ENCODE data around the gene TMC6. TPM values are rescaled to one million over a fixed set of nuclear protein-coding genes. Genes with fewer than 3 reads are reported as not detected.

The TMC6 gene
- total RNA-seq, 1 experiment from 2014 or later, result 116 TPM

DNA sequence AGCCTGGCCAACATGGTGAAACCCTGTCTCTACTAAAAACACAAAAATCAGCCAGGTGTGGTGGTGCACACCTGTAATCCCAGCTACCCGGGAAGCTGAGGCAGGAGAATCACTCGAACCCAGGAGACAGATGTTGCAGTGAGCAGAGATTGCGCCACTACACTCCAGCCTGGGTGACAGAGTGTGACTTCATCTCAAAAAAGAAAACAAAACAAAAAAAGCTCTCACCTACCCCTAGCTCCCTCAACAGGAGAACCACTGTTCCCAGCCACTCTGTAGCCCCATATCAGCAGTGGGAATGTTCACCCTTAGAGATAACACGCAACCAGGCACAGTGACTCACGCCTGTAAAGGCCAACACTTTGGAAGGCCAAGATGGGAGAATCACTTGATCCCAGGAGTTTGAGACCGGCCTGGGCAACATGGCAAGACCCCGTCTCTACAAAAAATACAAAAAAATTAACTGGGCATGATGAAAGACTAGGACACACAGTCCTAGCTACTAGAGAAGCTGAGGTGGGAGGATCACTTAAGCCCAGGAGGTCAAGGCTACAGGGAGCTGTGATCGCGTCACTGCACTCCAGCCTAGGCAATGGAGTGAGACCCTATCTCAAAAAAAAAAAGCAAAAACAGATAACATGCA, 7.4 kb upstream of the TMC6 start:
- no TSS peak for BruUV-seq (replicated peaks)
- Mint-ChIP-seq H3K36me3 (ENCODE audit: insufficient read depth, unreplicated experiment) (peaks cover 34% of the 10 kb centered on the region), H3K4me3 (ENCODE audit: low read depth, unreplicated experiment) (no peak overlapping the region), H3K9me3 (ENCODE audit: low read depth, unreplicated experiment) (no peaks in the 10 kb centered on the region), H3K27me3 (ENCODE audit: unreplicated experiment) (no peaks in the 10 kb centered on the region), H3K4me1 (ENCODE audit: low read depth, unreplicated experiment) (peaks cover 48% of the 10 kb centered on the region), H3K27ac (ENCODE audit: unreplicated experiment) (no peak overlapping the region)
- intact Hi-C loops (cut with micrococcal nuclease; ENCODE audit: unreplicated experiment), result no loop called here
- TF ChIP-seq, protein P1, sequence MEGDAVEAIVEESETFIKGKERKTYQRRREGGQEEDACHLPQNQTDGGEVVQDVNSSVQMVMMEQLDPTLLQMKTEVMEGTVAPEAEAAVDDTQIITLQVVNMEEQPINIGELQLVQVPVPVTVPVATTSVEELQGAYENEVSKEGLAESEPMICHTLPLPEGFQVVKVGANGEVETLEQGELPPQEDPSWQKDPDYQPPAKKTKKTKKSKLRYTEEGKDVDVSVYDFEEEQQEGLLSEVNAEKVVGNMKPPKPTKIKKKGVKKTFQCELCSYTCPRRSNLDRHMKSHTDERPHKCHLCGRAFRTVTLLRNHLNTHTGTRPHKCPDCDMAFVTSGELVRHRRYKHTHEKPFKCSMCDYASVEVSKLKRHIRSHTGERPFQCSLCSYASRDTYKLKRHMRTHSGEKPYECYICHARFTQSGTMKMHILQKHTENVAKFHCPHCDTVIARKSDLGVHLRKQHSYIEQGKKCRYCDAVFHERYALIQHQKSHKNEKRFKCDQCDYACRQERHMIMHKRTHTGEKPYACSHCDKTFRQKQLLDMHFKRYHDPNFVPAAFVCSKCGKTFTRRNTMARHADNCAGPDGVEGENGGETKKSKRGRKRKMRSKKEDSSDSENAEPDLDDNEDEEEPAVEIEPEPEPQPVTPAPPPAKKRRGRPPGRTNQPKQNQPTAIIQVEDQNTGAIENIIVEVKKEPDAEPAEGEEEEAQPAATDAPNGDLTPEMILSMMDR (IDR thresholded peaks at IDR 0.05; ENCODE audit: unreplicated experiment), result no peak
- DNase-seq, result no peak
- CTCF ChIA-PET, result interaction anchor here (0.6 to 1.5 kb wide), 3 partner anchors 9 to 203 kb away, joined by 3 to 8 read pairs (median 4); no protein-coding TSS in a partner anchor

DNA sequence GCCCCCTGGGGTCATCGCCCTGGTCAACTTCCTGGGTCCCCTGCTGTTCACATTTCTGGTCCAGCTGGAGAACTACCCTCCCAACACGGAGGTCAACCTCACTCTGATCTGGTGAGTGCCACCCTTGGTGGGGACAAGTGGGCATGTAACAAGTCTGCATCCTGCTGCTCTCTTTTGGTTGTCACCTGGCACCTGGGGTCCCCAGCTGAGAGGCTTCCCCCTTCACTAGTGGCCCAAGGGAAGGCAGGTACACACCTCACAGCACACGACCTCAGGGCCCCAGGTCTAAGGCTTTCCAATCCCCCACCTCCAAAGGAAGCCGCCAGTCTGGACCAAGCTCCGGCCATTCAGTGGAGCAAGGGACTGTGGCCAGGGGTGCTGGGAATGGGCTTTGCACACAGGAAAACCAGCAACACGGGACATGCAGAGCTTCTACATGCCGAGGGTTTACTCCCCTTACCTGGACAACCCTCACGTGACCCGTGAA, 6.4 kb upstream of the TMC6 start:
- CTCF ChIA-PET, result interaction anchor here (1.5 kb wide), 2 partner anchors 10 to 34 kb away, joined by 3 to 4 read pairs; no protein-coding TSS in a partner anchor
- H3K4me1 Mint-ChIP-seq (ENCODE audit: low read depth, unreplicated experiment), result peaks cover 49% of the 10 kb centered on the region
- H3K4me3 Mint-ChIP-seq (ENCODE audit: low read depth, unreplicated experiment), result no peak overlapping the region
- no TSS peak for BruUV-seq (replicated peaks)
- intact Hi-C loops (cut with micrococcal nuclease; ENCODE audit: unreplicated experiment), result no loop called here
- no peak for DNase-seq
- H3K36me3 Mint-ChIP-seq (ENCODE audit: insufficient read depth, unreplicated experiment), result peaks cover 28% of the 10 kb centered on the region
- no peaks in the 10 kb centered on the region for H3K9me3 Mint-ChIP-seq (ENCODE audit: low read depth, unreplicated experiment)
- TF ChIP-seq, protein P1 (IDR thresholded peaks at IDR 0.05; ENCODE audit: unreplicated experiment), result no peak
- no peak overlapping the region for H3K27ac Mint-ChIP-seq (ENCODE audit: unreplicated experiment)
- no peaks in the 10 kb centered on the region for H3K27me3 Mint-ChIP-seq (ENCODE audit: unreplicated experiment)

DNA sequence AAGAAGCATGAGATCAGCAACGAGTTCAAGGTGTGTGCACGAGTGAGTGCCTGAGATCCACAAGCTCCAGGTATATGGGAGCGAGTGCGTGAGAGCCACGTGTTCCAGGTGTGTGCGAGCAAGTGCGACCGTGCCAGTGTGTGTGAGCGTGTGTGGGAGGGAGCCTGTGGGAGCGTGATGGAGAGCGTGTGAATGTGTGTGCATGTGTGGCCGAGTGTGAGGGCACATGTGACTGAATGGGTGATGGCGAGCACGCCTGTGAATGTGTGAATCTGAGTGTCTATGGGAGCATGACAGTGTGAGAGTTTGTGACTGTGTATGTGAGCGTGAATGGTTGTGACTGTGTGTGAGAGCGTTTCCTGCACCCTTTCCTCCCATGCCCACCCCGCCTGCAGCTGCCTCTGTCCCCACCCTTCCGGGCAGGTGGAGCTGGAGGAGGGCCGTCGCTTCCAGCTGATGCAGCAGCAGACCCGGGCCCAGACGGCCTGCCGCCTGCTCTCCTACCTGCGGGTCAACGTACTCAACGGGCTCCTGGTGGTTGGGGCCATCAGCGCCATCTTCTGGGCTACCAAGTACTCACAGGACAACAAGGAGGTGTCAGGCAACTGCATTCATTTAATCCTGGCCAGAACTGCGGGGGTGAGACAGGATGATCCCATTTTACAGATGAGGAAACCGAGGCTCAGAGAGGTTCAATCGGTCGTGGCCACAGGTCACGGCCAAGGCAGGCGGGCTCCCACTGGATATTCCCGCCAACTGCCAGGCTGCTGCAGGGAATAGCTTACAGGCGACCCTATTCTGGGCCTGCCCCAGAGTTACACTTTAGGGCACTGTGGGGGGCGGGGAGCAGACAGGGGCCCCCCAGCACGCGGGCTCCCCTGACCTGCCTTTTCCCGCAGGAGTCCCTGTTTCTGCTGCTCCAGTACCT, 5.7 kb upstream of the TMC6 start:
- H3K27ac Mint-ChIP-seq (ENCODE audit: unreplicated experiment), result no peak overlapping the region
- TF ChIP-seq, protein P1 (IDR thresholded peaks at IDR 0.05; ENCODE audit: unreplicated experiment), result peak; percentile 24
- H3K9me3 Mint-ChIP-seq (ENCODE audit: low read depth, unreplicated experiment), result no peaks in the 10 kb centered on the region
- CTCF ChIA-PET, result interaction anchor here (1.5 kb wide), 2 partner anchors 11 to 35 kb away, joined by 3 to 4 read pairs; no protein-coding TSS in a partner anchor
- BruUV-seq (replicated peaks), result no TSS peak
- intact Hi-C loops (cut with micrococcal nuclease; ENCODE audit: unreplicated experiment), result no loop called here
- peaks cover 32% of the 10 kb centered on the region for H3K36me3 Mint-ChIP-seq (ENCODE audit: insufficient read depth, unreplicated experiment)
- peak; percentile 62 for DNase-seq
- H3K4me3 Mint-ChIP-seq (ENCODE audit: low read depth, unreplicated experiment), result no peak overlapping the region
- H3K4me1 Mint-ChIP-seq (ENCODE audit: low read depth, unreplicated experiment), result peaks cover 51% of the 10 kb centered on the region
- no peaks in the 10 kb centered on the region for H3K27me3 Mint-ChIP-seq (ENCODE audit: unreplicated experiment)

DNA sequence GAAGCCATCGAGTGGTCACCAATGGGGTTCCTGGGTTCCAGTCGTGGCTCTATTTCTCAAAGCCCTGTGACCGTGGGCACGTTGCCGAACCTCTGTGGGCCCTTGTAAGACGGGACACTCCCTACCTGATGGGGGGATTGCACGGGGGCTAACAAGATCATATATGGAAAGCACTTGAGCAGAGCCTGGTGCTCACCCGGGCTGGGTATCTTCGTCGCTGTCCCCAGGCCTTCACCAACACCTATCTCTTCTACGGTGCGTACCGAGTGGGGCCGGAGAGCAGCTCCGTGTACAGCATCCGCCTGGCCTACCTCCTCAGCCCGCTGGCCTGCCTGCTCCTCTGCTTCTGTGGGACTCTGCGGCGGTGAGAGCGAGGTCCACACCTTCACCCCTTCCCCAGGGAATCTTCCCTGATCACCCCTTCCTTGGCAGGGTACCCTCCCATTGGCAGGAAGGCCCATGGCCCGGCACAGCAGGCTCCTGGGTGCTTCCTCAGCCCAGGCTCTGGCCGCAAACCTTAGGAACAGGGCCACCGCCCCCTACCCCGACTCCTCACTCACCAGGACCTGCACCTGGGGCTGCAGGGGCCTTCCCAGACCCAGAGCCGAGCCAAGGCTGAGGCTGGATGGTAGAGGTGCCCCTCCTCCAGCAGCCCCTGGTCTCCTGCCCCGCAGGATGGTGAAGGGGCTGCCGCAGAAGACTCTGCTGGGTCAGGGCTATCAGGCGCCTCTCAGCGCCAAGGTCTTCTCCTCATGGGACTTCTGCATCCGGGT, 4.8 kb upstream of the TMC6 start:
- DNase-seq, result no peak
- intact Hi-C loops (cut with micrococcal nuclease; ENCODE audit: unreplicated experiment), result no loop called here
- Mint-ChIP-seq H3K9me3 (ENCODE audit: low read depth, unreplicated experiment) (no peaks in the 10 kb centered on the region), H3K27ac (ENCODE audit: unreplicated experiment) (no peak overlapping the region), H3K4me3 (ENCODE audit: low read depth, unreplicated experiment) (no peak overlapping the region), H3K4me1 (ENCODE audit: low read depth, unreplicated experiment) (peaks cover 51% of the 10 kb centered on the region), H3K36me3 (ENCODE audit: insufficient read depth, unreplicated experiment) (peaks cover 32% of the 10 kb centered on the region), H3K27me3 (ENCODE audit: unreplicated experiment) (no peaks in the 10 kb centered on the region)
- TF ChIP-seq, protein P1 (IDR thresholded peaks at IDR 0.05; ENCODE audit: unreplicated experiment), result no peak
- BruUV-seq (replicated peaks), result no TSS peak
- CTCF ChIA-PET, result no interaction called here
